K562 (cell line): Measurements from ENCODE around the gene PLCB1. TPM values are rescaled to one million over a fixed set of nuclear protein-coding genes. Genes with fewer than 3 reads are reported as not detected.

Experiments
- ATAC-seq: fragments of 200-7000 bp; cut with Tn5 transposase; 3 replicates; pipeline ENCODE4 v1.9.1; 2020; ENCODE audit warnings: moderate library complexity
- BruUV-seq: library from RNA; stranded (reverse); fragments of 400-500 nt; replicated peaks from 2 replicates; lab custom pipeline; 2021; lab: Mats Ljungman, UMichigan
- CTCF ChIA-PET: fragments of 300-600 bp; formaldehyde crosslinking; extraction: SDS; loops from one replicate; lab custom pipeline; 2021; ENCODE audit warnings: low intra/inter-chr PET ratio; lab: Yijun Ruan, JAX
- POLR2A ChIA-PET: fragments of 300-600, 350-650 bp; sonication (Branson Sonifier 250); formaldehyde crosslinking; extraction: SDS; loops from one replicate; lab custom pipeline; 2021; ENCODE audit warnings: antibody characterized with exemption, inconsistent platforms; lab: Yijun Ruan, JAX
- DNase-seq, 4 experiments: peaks; one replicate each; pipeline versions ENCODE4 v3.0.0 to v3.0.0-alpha.2; 2011 to 2018; ENCODE audit warnings: low spot score in 3 of 4, mixed read lengths in 3 of 4; ENCODE audit errors: extremely low read depth in 1 of 4
- FAIRE-seq: peaks from 2 replicates; lab custom pipeline; 2011; peaks lifted over from hg19 to GRCh38; lab: Jason Lieb, UNC
- H2AFZ ChIP-seq: 2 replicates; pipeline ENCODE4 v1.6.0; 2011; ENCODE audit warnings: low read depth, low read length, control low read depth, inconsistent platforms
- H3K27ac ChIP-seq: fragments of 200-600 bp; 3 replicates; pipeline ENCODE4 v1.8.0; 2011; ENCODE audit warnings: low read depth, mild to moderate bottlenecking, control low read depth, inconsistent platforms, low read length, moderate library complexity, mixed read lengths; ENCODE audit errors: extremely low read depth
- H3K27me3 ChIP-seq, 2 experiments: fragments of 300-600 bp in 1 of 2; 2 replicates in 1 of 2; 3 replicates in 1 of 2; pipeline versions ENCODE4 v1.6.0 to v1.8.0; 2011; ENCODE audit warnings: inconsistent platforms in 2 of 2, low read length in 2 of 2, mild to moderate bottlenecking in 1 of 2, mixed read lengths in 1 of 2, moderate library complexity in 1 of 2; ENCODE audit not compliant: control insufficient read depth in 2 of 2, insufficient read depth in 2 of 2
- H3K36me3 ChIP-seq: fragments of 300-600 bp; 3 replicates; pipeline ENCODE4 v1.8.0; 2011; ENCODE audit warnings: mild to moderate bottlenecking, low read length, inconsistent platforms; ENCODE audit not compliant: control insufficient read depth, insufficient read depth
- H3K4me1 ChIP-seq, 2 experiments: fragments of 200-600 bp in 1 of 2; replicated peaks in 1 of 2; 2 replicates in 1 of 2; 3 replicates in 1 of 2; pipeline versions ENCODE4 v1.5.1 to v1.8.0; 2011; ENCODE audit warnings: inconsistent platforms in 2 of 2, low read length in 2 of 2, mild to moderate bottlenecking in 1 of 2, mixed read lengths in 1 of 2, moderate library complexity in 1 of 2; ENCODE audit not compliant: control insufficient read depth in 2 of 2, insufficient read depth in 2 of 2
- H3K4me2 ChIP-seq: 2 replicates; pipeline ENCODE4 v1.6.1; 2011; ENCODE audit warnings: low read length, control low read depth, inconsistent platforms, mixed read lengths; ENCODE audit not compliant: insufficient read depth
- H3K4me3 ChIP-seq: fragments of 200-600 bp; sonication (generic), shearing (Covaris generic); 2 replicates; pipeline ENCODE4 v1.5.1; 2016; ENCODE audit warnings: control low read depth, inconsistent platforms
- H3K79me2 ChIP-seq: fragments of 200-600 bp; 3 replicates; pipeline ENCODE4 v1.8.0; 2011; ENCODE audit warnings: low read length, inconsistent platforms; ENCODE audit not compliant: control insufficient read depth, insufficient read depth
- H3K9ac ChIP-seq, 2 experiments: 2 replicates each; pipeline versions ENCODE4 v1.6.0 to v1.6.1; 2011; ENCODE audit warnings: low read depth in 2 of 2, low read length in 2 of 2, control low read depth in 1 of 2, inconsistent platforms in 1 of 2, mild to moderate bottlenecking in 1 of 2, mixed read lengths in 1 of 2; ENCODE audit not compliant: insufficient read depth in 1 of 2
- H3K9me1 ChIP-seq: one replicate; pipeline ENCODE4 v1.6.0; 2011; ENCODE audit warnings: inconsistent platforms, mild to moderate bottlenecking, low read length, moderate library complexity; ENCODE audit not compliant: control insufficient read depth, insufficient read depth
- H3K9me3 ChIP-seq: replicated peaks from 2 replicates; pipeline ENCODE4 v1.5.1; 2011; ENCODE audit warnings: low read depth, low read length, inconsistent platforms; ENCODE audit not compliant: control insufficient read depth, insufficient read depth
- H4K20me1 ChIP-seq: replicated peaks from 2 replicates; pipeline ENCODE4 v1.6.1; 2011; ENCODE audit warnings: low read length, inconsistent platforms, mixed read lengths; ENCODE audit not compliant: control insufficient read depth, insufficient read depth
- CAMTA2 ChIP-seq: fragments of 250-450 bp; sonication (Bioruptor Pico); conservative IDR thresholded peaks from 2 replicates; pipeline ENCODE4 v1.5.1; 2022
- DACH1 ChIP-seq: fragments of 450-650 bp; IDR thresholded peaks from 2 replicates; pipeline ENCODE4 v1.6.1; 2018; ENCODE audit not compliant: partially characterized antibody
- DDX20 ChIP-seq: fragments of 450-650 bp; IDR thresholded peaks from 2 replicates; pipeline ENCODE4 v1.6.1; 2016; ENCODE audit warnings: missing genetic modification characterization, low read depth, mild to moderate bottlenecking, missing compliant biosample characterization, moderate library complexity
- DIDO1 ChIP-seq: fragments of 450-650 bp; IDR thresholded peaks from 2 replicates; pipeline ENCODE4 v1.6.1; 2016; ENCODE audit warnings: low read depth, missing biosample characterization, missing genetic modification characterization
- DPF2 ChIP-seq: fragments of 450-650 bp; IDR thresholded peaks from 2 replicates; pipeline ENCODE4 v1.6.1; 2016
- FOXK1 ChIP-seq: sonication (generic); formaldehyde crosslinking; IDR thresholded peaks from 2 replicates; pipeline ENCODE4 v1.8.0; 2022; ENCODE audit warnings: missing genetic modification reagents, mild to moderate bottlenecking, borderline replicate concordance
- KLF13 ChIP-seq: fragments of 450-650 bp; IDR thresholded peaks from 2 replicates; pipeline ENCODE4 v1.6.1; 2016; ENCODE audit warnings: missing genetic modification characterization, low read depth, mild to moderate bottlenecking, missing compliant biosample characterization, moderate library complexity, borderline replicate concordance
- MECOM ChIP-seq: fragments of 250-450 bp; sonication (Bioruptor Pico); IDR thresholded peaks from 2 replicates; pipeline ENCODE4 v1.8.0; 2022; ENCODE audit warnings: inconsistent platforms
- RBM17 ChIP-seq: fragments of 200-400 bp; formaldehyde crosslinking; IDR thresholded peaks from 2 replicates; pipeline ENCODE4 v1.6.1; 2017; ENCODE audit warnings: low read depth, mild to moderate bottlenecking, low read length, borderline replicate concordance
- RFX7 ChIP-seq: fragments of 250-450 bp; sonication (Bioruptor Pico); IDR thresholded peaks from 2 replicates; pipeline ENCODE4 v1.5.1; 2021; ENCODE audit warnings: mild to moderate bottlenecking
- SIN3B ChIP-seq: fragments of 450-650 bp; IDR thresholded peaks from 2 replicates; pipeline ENCODE4 v1.6.1; 2017; ENCODE audit warnings: low read depth, mild to moderate bottlenecking, moderate library complexity
- SP2 ChIP-seq: IDR thresholded peaks from 2 replicates; pipeline ENCODE4 v1.6.1; 2011; ENCODE audit warnings: mild to moderate bottlenecking, low read depth, low read length, moderate library complexity; ENCODE audit not compliant: poor library complexity, severe bottlenecking; ENCODE audit errors: extremely low read depth
- ZBTB34 ChIP-seq: fragments of 250-450 bp; sonication (Bioruptor Pico); IDR thresholded peaks from 2 replicates; pipeline ENCODE4 v1.8.0; 2021; ENCODE audit warnings: mild to moderate bottlenecking, moderate library complexity
- ZNF217 ChIP-seq: sonication (generic); formaldehyde crosslinking; IDR thresholded peaks from 2 replicates; pipeline ENCODE4 v1.8.0; 2022; ENCODE audit warnings: mild to moderate bottlenecking, missing genetic modification reagents
- ZNF668 ChIP-seq: fragments of 250-450 bp; sonication (Bioruptor Pico); IDR thresholded peaks from 2 replicates; pipeline ENCODE4 v1.8.0; 2022; ENCODE audit warnings: mild to moderate bottlenecking, inconsistent platforms
- ZSCAN29 ChIP-seq: fragments of 450-650 bp; IDR thresholded peaks from 2 replicates; pipeline ENCODE4 v1.6.1; 2017
- WGBS: fragments of 100-300 bp; shearing (Covaris generic); methylation state at CpG from one replicate; pipeline ENCODE4 v1.1.6; 2016; ENCODE audit warnings: low coverage, mixed read lengths; ENCODE audit not compliant: insufficient coverage; ENCODE audit errors: missing lambda C conversion rate; 5-methylcytosine and 5-hydroxymethylcytosine counted together
- in situ Hi-C: fragments of 300-500 bp; cut with MboI; formaldehyde crosslinking; loops from 4 replicates; pipeline ENCODE4 v1.15.0; 2018; ENCODE audit warnings: inconsistent platforms, mixed read lengths
- intact Hi-C: fragments of 100-400 bp; cut with micrococcal nuclease; formaldehyde crosslinking; loops from 2 replicates; pipeline ENCODE4 v1.14.2; 2022
- polyA plus RNA-seq, 8 experiments: library from polyadenylated mRNA; depleted of rRNA in 4 of 8; stranded (reverse) in 5 of 8; unstranded in 3 of 8; fragments of >200 nt; fragmentation: Nextera tagmentation in 2 of 8; fragmentation: Illumina TruSeq in 1 of 8; extraction: Ambion mirVana in 2 of 8; extraction: Trizol in 1 of 8; gene quantifications; 2 replicates each; pipeline versions ENCODE4 v1.2.1 to v1.2.3, GENCODE V29; 2011 to 2014; ENCODE audit warnings: inconsistent platforms in 1 of 8, missing spikeins in 1 of 8
- total RNA-seq, 7 experiments: library from RNA; depleted of rRNA in 6 of 7; stranded (reverse); fragments of >200 nt in 6 of 7; fragmentation: Illumina TruSeq in 2 of 7; extraction: Trizol in 2 of 7; gene quantifications; 2 replicates each; pipeline versions ENCODE4 v1.2.1 to v1.2.3, GENCODE V29; 2011 to 2021; ENCODE audit warnings: low replicate concordance in 1 of 7
- TF ChIP-seq, protein P1 (sequence below): sonication (generic); formaldehyde crosslinking; IDR thresholded peaks from 2 replicates; pipeline ENCODE4 v1.8.0; 2022; ENCODE audit warnings: missing genetic modification reagents, mild to moderate bottlenecking, borderline replicate concordance

PLCB1 gene
- total and polyA plus RNA-seq, 9 of the 15 experiments (the other 6 are each of a cell fraction or from before 2014, with no cell fraction given) = 0.34 to 3.1 (median 1.3) TPM

- Histone ChIP-seq H3K36me3 (no peaks in the 10 kb centered on the region), H3K4me3 (no peak overlapping the region), H3K9me3 (no peaks in the 10 kb centered on the region), H4K20me1 (no peaks in the 10 kb centered on the region), H2AFZ (no peak overlapping the region), H3K27ac (no peak overlapping the region), H3K4me1 (no peaks in the 10 kb centered on the region), H3K79me2 (no peaks in the 10 kb centered on the region), H3K4me2 (no peak overlapping the region), H3K27me3 (no peaks in the 10 kb centered on the region), H3K9me1 (no peaks in the 10 kb centered on the region), H3K9ac (no peak overlapping the region)
- ChIA-PET CTCF (no interaction called here), POLR2A (no interaction called here)
- BruUV-seq = no TSS peak
- WGBS = 0% methylated on average over 1 of the region's 1 CpG
- TF ChIP-seq CAMTA2 (CRISPR knock-in tag) (no peak), ZNF668 (no peak), SP2 (no peak), DPF2 (no peak), ZBTB34 (CRISPR knock-in tag) (no peak)
- FAIRE-seq = no peak
- in situ Hi-C loops = no loop called here
- DNase-seq = no peak
- intact Hi-C loops = no loop called here
- ATAC-seq = no peak
Measured at GRCh38 chr20:8152183-8152582, 20.1 kb downstream of the PLCB1 start.

DNA sequence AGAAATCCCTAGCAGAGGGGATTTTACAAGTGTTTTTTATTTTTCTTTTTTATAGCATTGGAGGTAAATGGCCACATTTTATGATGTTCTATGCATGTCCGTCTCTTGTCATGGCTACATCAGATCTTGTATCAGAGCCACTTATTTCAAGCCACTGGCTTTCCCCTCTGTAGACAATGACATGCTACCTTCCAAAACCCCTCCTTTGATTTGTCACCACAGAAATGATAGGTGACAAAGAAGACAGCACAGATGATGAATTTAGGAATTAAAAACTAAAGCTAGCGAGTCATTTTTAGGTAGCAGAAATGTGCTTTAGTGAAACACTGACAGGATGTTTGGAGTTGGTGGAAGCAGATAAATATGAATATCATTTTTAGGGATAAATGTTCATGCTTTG, 20.8 kb downstream of the PLCB1 start:
- ChIA-PET POLR2A (no interaction called here), CTCF (no interaction called here)
- Histone ChIP-seq H3K4me1 (no peaks in the 10 kb centered on the region), H3K9ac (no peak overlapping the region), H2AFZ (no peak overlapping the region), H3K4me3 (no peak overlapping the region), H3K36me3 (no peaks in the 10 kb centered on the region), H3K27me3 (no peaks in the 10 kb centered on the region), H3K9me3 (no peaks in the 10 kb centered on the region), H3K27ac (no peak overlapping the region), H3K4me2 (no peak overlapping the region), H4K20me1 (no peaks in the 10 kb centered on the region), H3K79me2 (no peaks in the 10 kb centered on the region), H3K9me1 (no peaks in the 10 kb centered on the region)
- BruUV-seq = no TSS peak
- FAIRE-seq (no peak), DNase-seq (no peak), ATAC-seq (no peak)
- intact Hi-C loops (no loop called here), in situ Hi-C loops (no loop called here)
- 22% methylated on average over 2 of the region's 2 CpGs for WGBS
- TF ChIP-seq DIDO1 (no peak), DDX20 (tag) (no peak), MECOM (CRISPR knock-in tag) (no peak), RBM17 (no peak), ZSCAN29 (no peak), RFX7 (CRISPR knock-in tag) (no peak), ZNF217 (no peak), FOXK1 (CRISPR knock-in tag) (no peak), DACH1 (no peak), KLF13 (tag) (no peak), SIN3B (no peak)
- TF ChIP-seq, protein P1, sequence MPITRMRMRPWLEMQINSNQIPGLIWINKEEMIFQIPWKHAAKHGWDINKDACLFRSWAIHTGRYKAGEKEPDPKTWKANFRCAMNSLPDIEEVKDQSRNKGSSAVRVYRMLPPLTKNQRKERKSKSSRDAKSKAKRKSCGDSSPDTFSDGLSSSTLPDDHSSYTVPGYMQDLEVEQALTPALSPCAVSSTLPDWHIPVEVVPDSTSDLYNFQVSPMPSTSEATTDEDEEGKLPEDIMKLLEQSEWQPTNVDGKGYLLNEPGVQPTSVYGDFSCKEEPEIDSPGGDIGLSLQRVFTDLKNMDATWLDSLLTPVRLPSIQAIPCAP (CRISPR knock-in tag) = no peak
- TF ChIP-seq, all 486 proteins: peak for 0
